GM19468 (cell line): ENCODE data around the gene SETD1B.

ENCODE experiments used
- ATAC-seq: cut with Tn5 transposase; IDR thresholded peaks from one replicate; pipeline ENCODE4 v1.9.1; 2021; ENCODE audit warnings: mild to moderate bottlenecking, moderate library complexity, moderate number of reproducible peaks; ENCODE audit not compliant: unreplicated experiment; ENCODE audit errors: extremely low read depth

The SETD1B gene

GRCh38 chr12:121794534-121795033, 9.2 kb upstream of the SETD1B start:
- no peak for ATAC-seq

GRCh38 chr12:121795034-121795968, 8.5 kb upstream of the SETD1B start:
- no peak for ATAC-seq

DNA sequence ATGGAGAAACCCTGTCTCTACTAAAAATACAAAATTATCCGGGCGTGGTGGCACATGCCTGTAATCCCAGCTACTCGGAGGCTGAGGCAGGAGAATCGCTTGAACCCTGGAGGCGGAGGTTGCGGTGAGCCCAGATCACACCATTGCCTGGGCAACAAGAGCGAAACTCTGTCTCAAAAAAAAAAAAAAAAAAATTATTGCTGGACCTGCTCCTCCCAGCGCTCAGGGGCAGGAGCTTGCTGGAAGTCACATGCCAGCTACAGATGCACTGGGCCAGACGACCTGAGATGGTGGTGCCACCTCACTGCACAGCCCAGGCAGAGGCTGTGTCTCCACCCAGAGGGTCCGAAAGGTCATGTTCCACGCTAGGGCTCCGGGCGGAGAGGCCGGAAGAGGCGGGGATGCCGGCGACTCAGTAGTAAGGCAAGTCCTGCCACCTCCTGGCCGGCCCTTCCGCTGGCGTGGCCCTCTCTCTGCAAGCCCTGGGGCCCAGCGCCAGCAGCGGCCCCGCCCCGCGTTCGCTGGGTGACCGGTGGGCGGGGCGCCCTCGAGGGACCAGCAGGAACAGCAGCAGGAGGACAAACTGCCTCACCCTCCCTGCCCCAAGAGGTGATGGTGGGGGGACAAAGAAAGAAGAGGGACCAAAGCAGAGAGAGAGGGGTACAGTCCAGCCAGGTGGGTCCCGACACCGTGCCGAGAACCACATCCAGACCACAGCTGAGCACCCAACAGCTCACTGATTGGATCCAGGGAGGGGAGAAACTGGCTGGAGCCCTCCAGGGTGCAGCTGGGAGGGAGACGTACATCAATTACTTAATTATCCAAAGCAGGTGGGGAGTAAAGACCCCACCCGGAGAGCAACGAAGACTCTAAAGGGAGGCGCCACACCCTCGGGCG, 6.7 kb upstream of the SETD1B start:
- ATAC-seq, result no peak

GRCh38 chr12:121797937-121798786, 5.6 kb upstream of the SETD1B start:
- no peak for ATAC-seq

GRCh38 chr12:121798787-121799155, 5.0 kb upstream of the SETD1B start:
- ATAC-seq, result no peak

DNA sequence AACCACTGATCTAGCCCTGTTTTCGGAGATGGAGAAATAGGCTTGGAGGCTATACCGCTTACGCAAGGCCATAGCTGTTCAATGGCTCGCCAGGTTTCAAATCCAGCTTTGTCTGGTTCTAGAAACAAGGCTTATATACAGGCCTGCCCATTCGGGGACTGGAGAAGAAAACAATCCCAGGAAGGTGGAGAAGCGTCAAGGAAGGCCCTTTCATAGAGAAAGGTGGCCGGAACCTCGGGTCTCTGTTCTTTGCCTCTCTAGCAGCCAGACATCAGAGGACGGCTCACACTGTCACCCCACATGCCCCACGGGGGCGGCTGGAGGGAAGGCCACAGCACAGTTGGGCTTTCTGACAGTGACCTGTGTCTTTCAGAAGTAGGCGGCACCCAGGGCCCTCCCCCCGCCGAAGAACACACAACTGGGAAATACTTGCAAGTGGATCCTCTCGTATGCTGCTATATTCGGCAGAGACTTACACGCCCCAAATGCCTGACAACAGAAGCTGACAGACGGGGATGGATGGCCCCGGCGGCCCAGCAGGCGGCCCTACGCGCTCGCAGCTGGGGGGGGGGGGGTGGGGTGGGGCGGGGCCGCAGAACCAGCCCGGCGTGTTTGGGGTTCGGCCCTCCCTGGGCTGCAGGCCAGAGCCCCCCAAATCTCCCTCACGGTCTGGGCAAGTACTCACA, 4.5 kb upstream of the SETD1B start:
- ATAC-seq, result no peak

DNA sequence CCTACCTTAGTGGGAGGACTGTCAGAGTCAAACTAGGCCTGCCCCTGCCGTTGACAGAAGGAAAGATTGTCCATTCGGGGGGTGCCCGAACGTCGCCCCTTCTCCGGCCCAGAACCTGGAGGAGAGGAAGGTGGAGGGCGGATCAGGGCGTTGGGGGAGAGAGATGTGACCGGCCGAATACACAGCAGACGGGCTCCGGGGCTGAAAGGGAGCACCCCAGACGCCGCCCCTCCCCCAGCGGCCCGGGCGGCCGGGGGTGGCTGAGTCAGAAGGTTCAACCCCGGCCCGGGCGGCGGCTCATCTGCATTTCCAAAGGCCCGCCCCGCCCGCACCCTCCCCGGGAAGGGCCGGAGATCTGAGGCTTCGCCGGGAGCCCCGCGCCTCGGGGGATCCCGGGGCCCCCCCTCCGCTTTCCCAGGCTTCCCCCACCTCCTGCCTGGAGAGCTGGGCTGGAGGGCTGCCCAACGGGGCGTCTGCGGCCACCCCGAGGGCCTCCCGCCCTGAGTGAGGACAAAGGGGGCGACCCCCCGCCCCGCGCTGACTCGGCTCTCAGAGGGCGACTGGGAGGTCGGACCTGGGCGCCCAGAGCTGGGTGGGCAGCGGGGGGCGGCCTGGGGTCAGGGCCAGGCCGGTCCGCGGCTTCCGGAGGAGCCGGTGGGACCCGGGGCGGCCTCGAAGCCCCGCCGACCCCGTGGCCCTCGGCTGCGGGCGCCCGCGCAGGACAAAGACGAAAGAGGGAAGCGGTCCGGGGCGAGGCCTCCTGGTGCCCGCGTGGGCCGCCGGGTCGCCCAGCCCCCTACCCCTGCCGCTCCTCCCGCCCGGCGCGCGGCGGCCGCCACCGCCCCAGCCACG, 3.7 kb upstream of the SETD1B start:
- no peak for ATAC-seq

DNA sequence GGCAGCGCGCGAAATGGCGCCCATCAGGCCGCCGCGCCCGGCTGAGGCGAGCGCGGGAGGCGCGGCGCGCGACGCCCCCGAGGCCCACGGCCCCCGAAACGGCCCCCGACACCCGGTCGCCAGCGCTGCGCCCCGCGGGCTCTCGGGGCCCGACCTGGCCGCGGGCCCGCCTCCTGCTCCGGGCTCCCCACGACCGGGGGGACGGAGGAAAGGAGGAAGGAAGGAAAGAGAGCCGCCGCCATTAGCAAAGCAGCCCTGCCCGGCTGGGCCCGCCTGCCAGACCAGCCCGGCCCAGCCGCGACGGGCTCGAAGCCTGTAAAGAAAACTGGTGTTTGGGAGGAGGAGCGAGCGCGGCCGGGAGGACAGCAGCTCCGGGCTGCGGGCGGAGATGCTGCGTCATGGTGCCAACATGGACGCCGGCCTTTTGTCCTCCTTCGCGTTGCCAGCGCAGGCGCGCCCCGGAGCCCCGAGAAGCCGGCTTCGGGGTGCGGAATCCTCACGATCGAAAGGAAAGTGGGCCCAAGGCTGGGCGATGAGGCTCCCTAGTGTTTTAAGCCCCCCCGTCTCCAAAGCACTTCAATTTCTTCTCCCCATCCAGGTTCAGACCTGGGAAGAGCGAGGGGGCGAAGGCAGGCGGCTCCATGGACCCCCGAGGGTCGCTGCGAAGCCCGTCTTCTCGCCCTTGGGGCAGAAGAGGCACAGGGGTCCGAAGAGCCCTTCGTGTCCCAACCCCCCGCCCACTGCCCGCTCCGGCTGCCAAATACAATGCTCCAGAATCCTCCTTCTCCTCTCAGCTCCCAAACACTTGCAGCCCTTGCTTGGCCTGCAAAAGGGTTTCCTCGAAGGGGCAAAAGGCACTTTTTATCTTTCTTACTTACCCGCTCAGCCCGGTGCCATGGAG, 2.9 kb upstream of the SETD1B start:
- no peak for ATAC-seq

- no peak for ATAC-seq
Measured at GRCh38 chr12:121801595-121802484, 2.0 kb upstream of the SETD1B start.

GRCh38 chr12:121802485-121802842, 1.3 kb upstream of the SETD1B start:
- no peak for ATAC-seq

DNA sequence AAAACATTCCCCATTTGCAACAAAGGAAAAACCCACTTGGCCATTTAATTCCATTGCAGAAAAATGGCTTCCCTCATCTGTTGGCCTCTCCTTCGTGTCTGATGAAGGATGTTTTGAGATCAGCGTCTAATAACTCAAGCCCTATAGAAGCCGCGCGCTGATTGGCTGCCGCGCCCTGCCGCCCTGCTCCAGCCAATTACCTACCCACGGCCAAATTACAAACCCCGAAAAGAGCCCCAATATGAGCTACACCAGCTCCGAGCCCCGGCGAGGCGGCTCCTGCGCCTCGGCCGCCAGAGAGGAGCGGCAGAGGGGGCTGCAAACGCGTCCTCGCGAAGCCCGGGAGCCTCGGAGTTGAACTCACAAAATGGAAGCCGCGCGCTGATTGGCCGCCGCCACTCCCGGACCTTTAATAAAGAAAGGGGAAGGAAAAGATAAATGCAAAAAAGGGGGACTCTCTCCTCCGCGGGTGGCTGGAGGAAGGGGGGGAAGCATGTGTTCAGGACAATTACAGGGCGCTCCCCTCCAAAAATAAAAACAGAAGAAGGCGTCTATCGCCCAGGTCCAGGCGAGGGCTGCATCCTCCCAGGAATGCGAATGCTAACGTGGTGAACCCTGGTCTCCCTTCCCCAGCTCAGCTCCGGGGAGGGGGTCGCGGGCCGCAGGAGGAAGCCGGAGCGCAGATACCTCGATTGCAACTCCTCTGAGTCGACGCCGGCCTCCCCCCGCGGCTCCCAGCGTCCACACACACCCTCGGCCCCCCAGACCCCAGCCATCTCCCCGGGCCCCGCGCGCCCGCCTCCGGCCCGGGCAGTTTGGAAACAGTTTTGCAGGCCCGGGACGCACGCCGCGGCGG, 738 bp upstream of the SETD1B start:
- ATAC-seq, result peak; percentile 16

GRCh38 chr12:121804417-121805111, 755 bp downstream of the SETD1B start:
- ATAC-seq, result no peak

DNA sequence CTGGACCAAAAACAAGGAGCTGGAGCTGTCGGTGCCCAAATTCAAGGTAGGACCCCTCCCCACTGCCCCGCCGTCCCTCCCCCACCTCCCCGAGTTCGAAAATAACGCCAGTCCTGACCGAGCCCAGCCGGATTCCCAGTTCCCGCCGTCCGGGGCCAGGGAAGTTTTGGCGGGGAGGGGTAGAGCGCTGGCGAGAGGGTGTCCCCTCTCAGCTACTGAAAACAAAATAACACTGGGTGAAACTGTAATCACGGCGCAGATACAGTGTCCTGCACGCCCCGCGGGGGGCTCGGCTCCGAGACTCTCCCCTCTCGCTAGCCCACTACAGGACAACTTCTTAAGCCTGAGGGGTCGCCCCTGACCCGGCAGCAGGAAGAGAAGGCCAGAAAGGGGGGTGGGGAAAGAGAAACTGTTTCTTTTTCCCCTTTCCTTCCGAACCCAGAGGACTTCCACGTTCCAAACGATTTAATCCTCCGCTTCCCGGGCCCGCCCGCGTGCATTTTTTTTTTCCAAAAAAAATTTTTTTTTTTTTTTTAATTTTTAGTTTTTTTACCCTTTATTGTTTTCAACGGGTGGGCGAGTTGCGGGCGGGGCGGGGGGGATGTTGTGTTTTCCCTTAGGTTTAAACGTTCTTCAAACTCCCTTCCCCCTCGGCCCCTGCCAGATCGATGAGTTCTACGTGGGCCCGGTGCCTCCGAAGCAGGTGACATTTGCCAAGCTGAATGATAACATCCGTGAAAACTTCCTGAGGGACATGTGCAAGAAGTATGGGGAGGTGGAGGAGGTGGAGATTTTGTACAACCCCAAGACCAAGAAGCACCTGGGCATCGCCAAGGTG, 1.6 kb downstream of the SETD1B start:
- ATAC-seq, result no peak

DNA sequence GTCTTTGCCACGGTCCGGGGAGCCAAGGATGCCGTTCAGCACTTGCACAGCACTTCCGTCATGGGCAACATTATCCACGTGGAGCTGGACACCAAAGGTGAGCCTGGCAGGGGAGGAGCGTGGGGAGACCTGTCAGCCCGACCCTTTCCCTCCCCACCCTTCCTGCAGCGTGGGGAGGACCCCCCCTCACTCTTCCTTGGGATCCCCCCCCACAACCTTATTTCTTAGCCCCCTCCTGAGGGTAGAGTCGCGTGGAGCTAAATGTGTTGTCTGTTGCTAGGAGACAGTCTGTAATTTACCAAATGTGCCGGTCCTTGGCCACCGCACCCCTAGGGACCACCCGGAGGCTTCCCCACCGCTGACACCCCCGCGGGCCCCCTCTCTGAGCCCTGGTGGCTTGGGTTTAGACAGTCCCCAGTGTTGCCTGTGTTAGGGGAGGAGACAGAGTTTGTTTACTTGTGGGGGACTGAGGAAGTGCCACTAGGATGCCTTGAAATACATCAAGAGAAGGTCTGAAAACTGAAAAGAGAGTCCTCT, 2.3 kb downstream of the SETD1B start:
- no peak for ATAC-seq
